ENCODE measurements around the gene RHD.
"Not testable (repeated sequence)": the region's sequence is repeated elsewhere in the genome, so short reads cannot be mapped to it uniquely, and the experiment has no call there.

The RHD gene

GRCh38 chr1:25272238-25272637, at the start of gene RHD:
Gene RHD (plus strand): TSS chr1:25272509. CDS start chr1:25272548, 39 bp downstream.
- DNase-seq = not testable (repeated sequence)

- DNase-seq = no peak
These were observed 49.7 kb upstream of the RHD start for GRCh38 chr1:25222606-25223005.

GRCh38 chr1:25223471-25223870, 48.8 kb upstream of the RHD start:
- DNase-seq = no peak

- peak; percentile 30 to 97 (median 86) for DNase-seq
These were observed 40.1 kb upstream of the RHD start, which contains the start of gene SYF2 for GRCh38 chr1:25232027-25232865. Gene SYF2 (minus strand): TSS chr1:25232502. CDS start chr1:25232467, 35 bp downstream.

- peak in 50 of 56 donors; percentile 5 to 84 (median 49) for DNase-seq
These were observed 39.2 kb upstream of the RHD start for GRCh38 chr1:25232866-25233784.

- not testable (repeated sequence) for DNase-seq
These were observed 36.9 kb upstream of the RHD start for GRCh38 chr1:25235411-25235810.

GRCh38 chr1:25236261-25236660, 36.0 kb upstream of the RHD start:
- DNase-seq = not testable (repeated sequence)

GRCh38 chr1:25238046-25238445, 34.3 kb upstream of the RHD start:
- no peak for DNase-seq

- DNase-seq = peak; percentile 41 to 95 (median 82)
These were observed 32.4 kb upstream of the RHD start for GRCh38 chr1:25239681-25240541.

- DNase-seq = no peak
These were observed 28.4 kb upstream of the RHD start for GRCh38 chr1:25243907-25244306.

GRCh38 chr1:25245393-25245792, 26.9 kb upstream of the RHD start:
- DNase-seq = peak in 1 of 56 donors; percentile 9

- DNase-seq = no peak
These were observed 26.3 kb upstream of the RHD start for GRCh38 chr1:25245809-25246599.

- DNase-seq = peak in 17 of 56 donors; percentile 23 to 63 (median 43)
These were observed 25.7 kb upstream of the RHD start for GRCh38 chr1:25246600-25247023.

- peak; percentile 75 to 100 (median 98) for DNase-seq
These were observed 25.1 kb upstream of the RHD start, which contains the start of gene RSRP1 for GRCh38 chr1:25247024-25247828. Gene RSRP1 (minus strand): TSS chr1:25247454. CDS start chr1:25246963, 491 bp downstream.

- DNase-seq = no peak
These were observed 24.2 kb upstream of the RHD start for GRCh38 chr1:25247829-25248754.

- DNase-seq = no peak
These were observed 18.4 kb upstream of the RHD start for GRCh38 chr1:25253911-25254310.

- DNase-seq = peak in 9 of 56 donors; percentile 2 to 48 (median 31)
These were observed 16.4 kb upstream of the RHD start for GRCh38 chr1:25255706-25256577.
